Measurements from ENCODE around the gene HAT1.

Gene HAT1

DNA sequence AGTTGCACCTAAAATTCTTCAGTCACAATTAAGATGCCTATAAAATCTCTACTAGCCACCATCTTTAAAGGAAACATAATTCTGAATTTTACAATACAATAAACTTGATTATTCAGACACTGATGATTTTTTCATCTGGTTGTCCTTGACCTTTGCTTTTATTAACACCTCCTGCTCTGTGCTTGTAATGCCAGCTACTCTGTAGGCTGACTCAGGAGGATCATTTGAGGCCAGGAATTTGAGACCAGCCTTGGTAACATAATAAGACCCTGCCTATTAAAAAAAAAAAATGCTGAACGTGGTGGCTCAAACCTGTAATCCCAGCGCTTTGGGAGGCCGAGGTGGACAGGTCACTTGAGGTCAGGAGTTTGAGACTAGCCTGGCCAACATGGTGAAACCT is 38.3 kb downstream of the HAT1 start:
- H3K4me2 ChIP-seq (ENCODE audit: low read length): no peak overlapping the region
- H3K79me2 ChIP-seq (ENCODE audit: low read length): no peaks in the 10 kb centered on the region
- no peak overlapping the region for H2AFZ ChIP-seq (ENCODE audit: low read depth, low read length)
- H3K4me1 ChIP-seq (ENCODE audit: low read length): no peaks in the 10 kb centered on the region
- H3K27ac ChIP-seq (ENCODE audit: low read length): no peak overlapping the region
- no peaks in the 10 kb centered on the region for H3K27me3 ChIP-seq (ENCODE audit: low read depth, low read length)
- H3K36me3 ChIP-seq (replicated peaks; ENCODE audit: low read depth, low read length): peaks cover 2% of the 10 kb centered on the region
- H3K9me3 ChIP-seq (ENCODE audit: insufficient read depth, low read length): no peaks in the 10 kb centered on the region
- 0 out of 2 replicates have a peak, but pooled peaks cover 4% of the 10 kb centered on the region for H4K20me1 ChIP-seq (ENCODE audit: insufficient read depth, low read length)
- no peak overlapping the region for H3K4me3 ChIP-seq (ENCODE audit: low read length)
- H3K9ac ChIP-seq (ENCODE audit: low read length): no peak overlapping the region
- TF ChIP-seq, protein P1, sequence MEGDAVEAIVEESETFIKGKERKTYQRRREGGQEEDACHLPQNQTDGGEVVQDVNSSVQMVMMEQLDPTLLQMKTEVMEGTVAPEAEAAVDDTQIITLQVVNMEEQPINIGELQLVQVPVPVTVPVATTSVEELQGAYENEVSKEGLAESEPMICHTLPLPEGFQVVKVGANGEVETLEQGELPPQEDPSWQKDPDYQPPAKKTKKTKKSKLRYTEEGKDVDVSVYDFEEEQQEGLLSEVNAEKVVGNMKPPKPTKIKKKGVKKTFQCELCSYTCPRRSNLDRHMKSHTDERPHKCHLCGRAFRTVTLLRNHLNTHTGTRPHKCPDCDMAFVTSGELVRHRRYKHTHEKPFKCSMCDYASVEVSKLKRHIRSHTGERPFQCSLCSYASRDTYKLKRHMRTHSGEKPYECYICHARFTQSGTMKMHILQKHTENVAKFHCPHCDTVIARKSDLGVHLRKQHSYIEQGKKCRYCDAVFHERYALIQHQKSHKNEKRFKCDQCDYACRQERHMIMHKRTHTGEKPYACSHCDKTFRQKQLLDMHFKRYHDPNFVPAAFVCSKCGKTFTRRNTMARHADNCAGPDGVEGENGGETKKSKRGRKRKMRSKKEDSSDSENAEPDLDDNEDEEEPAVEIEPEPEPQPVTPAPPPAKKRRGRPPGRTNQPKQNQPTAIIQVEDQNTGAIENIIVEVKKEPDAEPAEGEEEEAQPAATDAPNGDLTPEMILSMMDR (IDR thresholded peaks at IDR 0.05; ENCODE audit: low read depth, low read length): no peak
- no peak for TF ChIP-seq EZH2phosphoT487 (IDR thresholded peaks at IDR 0.05; ENCODE audit: low read depth)

DNA sequence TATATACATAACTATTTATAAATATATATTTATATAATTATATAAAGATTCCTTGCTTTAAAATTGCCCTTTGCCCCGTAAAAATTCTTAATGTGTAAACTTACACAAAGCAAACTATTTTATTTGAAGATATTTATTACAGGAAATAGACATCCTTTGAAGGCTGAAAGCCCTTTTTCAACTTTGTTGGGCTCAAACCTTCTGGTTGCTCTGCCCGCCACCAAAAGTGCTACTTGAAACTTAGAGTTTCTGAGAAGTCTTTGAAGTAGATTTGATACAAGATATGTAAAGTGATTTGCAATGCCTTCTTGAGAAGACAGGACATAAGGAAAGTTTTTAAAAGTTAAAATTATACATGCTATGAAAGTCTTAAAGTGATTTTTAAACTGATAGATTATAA is 40.9 kb downstream of the HAT1 start:
- Histone ChIP-seq H3K27me3 (ENCODE audit: low read depth, low read length) (no peaks in the 10 kb centered on the region), H3K4me2 (ENCODE audit: low read length) (no peak overlapping the region), H3K4me3 (ENCODE audit: low read length) (no peak overlapping the region), H3K27ac (ENCODE audit: low read length) (no peak overlapping the region), H3K9ac (ENCODE audit: low read length) (no peak overlapping the region), H3K36me3 (replicated peaks; ENCODE audit: low read depth, low read length) (peaks cover 12% of the 10 kb centered on the region), H4K20me1 (ENCODE audit: insufficient read depth, low read length) (0 out of 2 replicates have a peak, but pooled peaks cover 8% of the 10 kb centered on the region), H2AFZ (ENCODE audit: low read depth, low read length) (no peak overlapping the region), H3K4me1 (ENCODE audit: low read length) (no peaks in the 10 kb centered on the region), H3K79me2 (ENCODE audit: low read length) (no peaks in the 10 kb centered on the region), H3K9me3 (ENCODE audit: insufficient read depth, low read length) (no peaks in the 10 kb centered on the region)
- TF ChIP-seq, protein P1 (IDR thresholded peaks at IDR 0.05; ENCODE audit: low read depth, low read length): no peak
- TF ChIP-seq EZH2phosphoT487 (IDR thresholded peaks at IDR 0.05; ENCODE audit: low read depth): no peak

DNA sequence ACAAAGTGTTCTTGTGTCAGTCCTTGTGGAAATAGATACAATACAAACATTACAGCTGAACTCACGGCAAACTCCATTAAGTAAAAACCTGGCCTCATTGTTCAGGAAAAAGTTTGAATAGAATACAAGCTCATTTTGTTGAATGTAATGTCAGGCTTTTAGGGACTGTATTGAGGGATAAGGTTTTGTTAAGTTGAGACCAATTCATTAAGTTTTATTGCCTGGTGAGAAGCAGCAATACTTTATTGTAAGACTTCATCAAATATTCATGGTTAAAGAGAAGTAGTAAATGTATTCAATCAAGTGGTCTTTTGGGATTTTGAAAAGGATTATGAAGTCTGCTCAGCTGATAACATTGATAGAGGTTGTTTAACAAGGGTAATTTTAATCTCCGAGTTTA is 42.0 kb downstream of the HAT1 start:
- H3K9ac ChIP-seq (ENCODE audit: low read length): no peak overlapping the region
- no peaks in the 10 kb centered on the region for H3K9me3 ChIP-seq (ENCODE audit: insufficient read depth, low read length)
- 0 out of 2 replicates have a peak, but pooled peaks cover 8% of the 10 kb centered on the region for H4K20me1 ChIP-seq (ENCODE audit: insufficient read depth, low read length)
- H3K4me2 ChIP-seq (ENCODE audit: low read length): no peak overlapping the region
- H3K4me3 ChIP-seq (ENCODE audit: low read length): no peak overlapping the region
- H2AFZ ChIP-seq (ENCODE audit: low read depth, low read length): no peak overlapping the region
- TF ChIP-seq, protein P1 (IDR thresholded peaks at IDR 0.05; ENCODE audit: low read depth, low read length): no peak
- TF ChIP-seq EZH2phosphoT487 (IDR thresholded peaks at IDR 0.05; ENCODE audit: low read depth): no peak
- no peaks in the 10 kb centered on the region for H3K4me1 ChIP-seq (ENCODE audit: low read length)
- H3K27me3 ChIP-seq (ENCODE audit: low read depth, low read length): no peaks in the 10 kb centered on the region
- peaks cover 14% of the 10 kb centered on the region for H3K36me3 ChIP-seq (replicated peaks; ENCODE audit: low read depth, low read length)
- no peak overlapping the region for H3K27ac ChIP-seq (ENCODE audit: low read length)
- no peaks in the 10 kb centered on the region for H3K79me2 ChIP-seq (ENCODE audit: low read length)

DNA sequence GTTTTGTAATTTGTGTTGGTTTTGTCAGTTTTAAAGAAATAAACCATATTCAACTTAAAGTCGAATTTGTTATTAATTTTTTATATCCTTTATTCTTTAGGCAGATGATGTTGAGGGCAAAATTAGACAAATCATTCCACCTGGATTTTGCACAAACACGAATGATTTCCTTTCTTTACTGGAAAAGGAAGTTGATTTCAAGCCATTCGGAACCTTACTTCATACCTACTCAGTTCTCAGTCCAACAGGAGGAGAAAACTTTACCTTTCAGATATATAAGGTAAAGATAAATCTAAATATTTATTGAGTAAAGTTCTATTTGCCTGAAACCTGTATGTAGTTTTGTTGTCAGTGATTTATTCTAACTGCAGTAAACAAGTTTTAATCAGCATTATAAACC is 43.0 kb downstream of the HAT1 start:
- Histone ChIP-seq H3K27ac (ENCODE audit: low read length) (no peak overlapping the region), H3K4me3 (ENCODE audit: low read length) (no peak overlapping the region), H4K20me1 (ENCODE audit: insufficient read depth, low read length) (0 out of 2 replicates have a peak, but pooled peaks cover 8% of the 10 kb centered on the region), H3K27me3 (ENCODE audit: low read depth, low read length) (no peaks in the 10 kb centered on the region), H3K79me2 (ENCODE audit: low read length) (no peaks in the 10 kb centered on the region), H2AFZ (ENCODE audit: low read depth, low read length) (no peak overlapping the region), H3K4me2 (ENCODE audit: low read length) (no peak overlapping the region), H3K4me1 (ENCODE audit: low read length) (no peaks in the 10 kb centered on the region), H3K36me3 (replicated peaks; ENCODE audit: low read depth, low read length) (peaks cover 14% of the 10 kb centered on the region), H3K9me3 (ENCODE audit: insufficient read depth, low read length) (no peaks in the 10 kb centered on the region), H3K9ac (ENCODE audit: low read length) (no peak overlapping the region)
- no peak for TF ChIP-seq EZH2phosphoT487 (IDR thresholded peaks at IDR 0.05; ENCODE audit: low read depth)
- TF ChIP-seq, protein P1 (IDR thresholded peaks at IDR 0.05; ENCODE audit: low read depth, low read length): no peak

All from OCI-LY3 (cell line).